ENCODE results near the gene JMJD8.

JMJD8 gene

DNA sequence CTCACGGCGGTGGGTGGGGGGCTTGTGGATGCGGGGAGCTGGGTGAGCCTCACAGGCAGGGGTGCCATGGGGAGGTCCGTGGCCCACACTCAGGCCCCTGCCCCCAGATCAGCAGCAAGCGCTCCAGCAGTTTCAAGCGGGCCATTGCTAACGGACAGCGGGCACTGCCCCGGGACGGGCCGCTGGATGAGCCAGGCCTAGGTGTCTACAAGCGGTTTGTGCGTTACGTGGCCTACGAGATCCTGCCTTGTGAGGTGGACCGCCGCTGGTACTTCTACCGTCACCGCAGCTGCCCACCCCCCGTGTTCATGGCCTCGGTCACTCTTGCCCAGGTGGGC lies 7.6 kb downstream of the JMJD8 start:
- H3K4me1 ChIP-seq = peaks cover 10% of the 10 kb centered on the region
- no peaks in the 10 kb centered on the region for H3K9me3 ChIP-seq
- no peak for DNase-seq
- TF ChIP-seq, protein P1, sequence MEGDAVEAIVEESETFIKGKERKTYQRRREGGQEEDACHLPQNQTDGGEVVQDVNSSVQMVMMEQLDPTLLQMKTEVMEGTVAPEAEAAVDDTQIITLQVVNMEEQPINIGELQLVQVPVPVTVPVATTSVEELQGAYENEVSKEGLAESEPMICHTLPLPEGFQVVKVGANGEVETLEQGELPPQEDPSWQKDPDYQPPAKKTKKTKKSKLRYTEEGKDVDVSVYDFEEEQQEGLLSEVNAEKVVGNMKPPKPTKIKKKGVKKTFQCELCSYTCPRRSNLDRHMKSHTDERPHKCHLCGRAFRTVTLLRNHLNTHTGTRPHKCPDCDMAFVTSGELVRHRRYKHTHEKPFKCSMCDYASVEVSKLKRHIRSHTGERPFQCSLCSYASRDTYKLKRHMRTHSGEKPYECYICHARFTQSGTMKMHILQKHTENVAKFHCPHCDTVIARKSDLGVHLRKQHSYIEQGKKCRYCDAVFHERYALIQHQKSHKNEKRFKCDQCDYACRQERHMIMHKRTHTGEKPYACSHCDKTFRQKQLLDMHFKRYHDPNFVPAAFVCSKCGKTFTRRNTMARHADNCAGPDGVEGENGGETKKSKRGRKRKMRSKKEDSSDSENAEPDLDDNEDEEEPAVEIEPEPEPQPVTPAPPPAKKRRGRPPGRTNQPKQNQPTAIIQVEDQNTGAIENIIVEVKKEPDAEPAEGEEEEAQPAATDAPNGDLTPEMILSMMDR (IDR thresholded peaks at IDR 0.05; ENCODE audit: low read depth, low read length) = no peak
- H3K4me3 ChIP-seq (ENCODE audit: low read depth, low read length) = no peak overlapping the region
- peaks cover 32% of the 10 kb centered on the region for H3K36me3 ChIP-seq
- no peaks in the 10 kb centered on the region for H3K27me3 ChIP-seq

DNA sequence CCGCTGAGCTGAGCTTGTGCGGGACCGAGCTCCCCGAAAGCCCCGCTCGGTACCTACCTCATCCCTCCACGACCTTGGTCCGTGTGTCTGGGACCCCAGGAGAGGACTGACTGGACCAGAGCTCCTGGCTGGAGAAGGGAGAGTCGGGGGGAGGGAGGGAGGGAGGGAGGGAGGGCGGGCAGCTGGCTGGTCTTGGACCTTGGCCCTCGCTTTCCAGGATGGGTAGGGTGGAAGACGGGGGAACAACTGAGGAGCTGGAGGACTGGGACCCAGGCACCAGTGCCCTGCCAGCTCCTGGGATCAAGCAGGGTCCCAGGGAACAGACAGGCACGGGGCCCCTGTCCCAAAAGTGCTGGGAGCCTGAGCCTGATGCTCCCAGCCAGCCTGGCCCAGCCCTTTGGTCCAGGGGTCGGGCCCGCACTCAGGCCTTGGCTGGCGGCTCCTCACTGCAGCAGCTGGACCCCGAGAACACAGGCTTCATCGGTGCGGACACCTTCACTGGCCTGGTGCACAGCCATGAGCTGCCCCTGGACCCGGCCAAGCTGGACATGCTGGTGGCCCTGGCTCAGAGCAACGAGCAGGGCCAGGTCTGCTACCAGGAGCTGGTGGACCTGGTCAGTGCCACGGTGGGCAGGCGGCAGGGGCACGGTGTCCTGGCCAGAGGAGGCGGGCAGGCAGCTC lies 8.1 kb downstream of the JMJD8 start:
- Histone ChIP-seq H3K36me3 (peaks cover 32% of the 10 kb centered on the region), H3K4me3 (ENCODE audit: low read depth, low read length) (no peak overlapping the region), H3K9me3 (no peaks in the 10 kb centered on the region), H3K27me3 (no peaks in the 10 kb centered on the region), H3K4me1 (peaks cover 7% of the 10 kb centered on the region)
- TF ChIP-seq, protein P1 (IDR thresholded peaks at IDR 0.05; ENCODE audit: low read depth, low read length) = no peak
- no peak for DNase-seq

DNA sequence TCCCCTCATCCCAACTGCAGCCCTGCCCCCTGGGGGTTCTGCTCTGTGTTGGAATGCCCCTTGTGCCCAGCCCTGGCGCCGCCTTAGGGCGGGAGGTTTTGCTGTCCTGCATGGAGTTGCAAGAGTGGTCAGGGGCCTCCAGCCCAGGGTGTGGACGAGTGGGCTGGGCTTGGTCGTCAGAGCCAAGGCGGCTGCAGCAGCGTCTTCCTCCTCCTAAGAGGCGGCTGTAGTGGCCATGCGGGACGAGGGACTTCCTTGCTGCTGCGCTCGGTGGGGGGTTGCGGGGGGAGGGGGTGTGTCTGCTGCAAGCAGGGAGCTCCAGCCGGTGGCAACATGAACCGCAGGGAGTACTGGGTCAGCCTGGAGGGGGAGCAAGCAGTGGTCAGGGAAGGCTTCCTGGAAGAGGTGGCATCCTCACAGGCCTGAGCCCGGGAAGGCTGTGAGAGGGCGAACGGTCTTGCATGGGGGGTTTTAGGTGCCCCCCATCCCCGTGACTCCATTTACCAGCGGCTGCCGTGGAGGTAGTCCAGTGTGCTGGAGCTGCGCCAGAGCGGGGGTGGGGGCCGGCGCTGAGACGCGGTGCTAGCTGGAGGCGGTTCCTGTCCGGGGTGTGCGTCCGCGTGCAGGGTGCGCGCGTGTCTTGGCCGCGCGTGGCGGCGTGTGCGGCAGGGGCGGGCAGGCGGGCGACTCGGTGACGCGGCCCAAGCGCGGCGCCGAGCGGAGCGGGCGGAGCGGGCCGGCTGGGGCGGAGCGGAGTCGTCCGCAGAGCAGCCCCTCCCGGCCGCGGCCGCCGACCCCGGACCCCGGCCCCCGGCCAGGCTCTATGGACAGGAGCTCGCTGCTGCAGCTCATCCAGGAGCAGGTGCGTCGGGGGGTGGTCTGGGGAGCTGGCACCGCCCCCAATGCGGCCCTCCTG lies 8.9 kb downstream of the JMJD8 start, which contains the start of gene RHBDL1:
Gene RHBDL1, plus strand, starts transcription at position 704 of the 916 bp plus-strand sequence. Its CDS starts 120 bp downstream, at position 824.
- TF ChIP-seq, protein P1 (IDR thresholded peaks at IDR 0.05; ENCODE audit: low read depth, low read length) = no peak
- H3K36me3 ChIP-seq = peaks cover 39% of the 10 kb centered on the region
- H3K9me3 ChIP-seq = no peaks in the 10 kb centered on the region
- peak; percentile 53 for DNase-seq
- H3K4me3 ChIP-seq (ENCODE audit: low read depth, low read length) = peak within 1 kb of the TSS; percentile 24; the same call in 1 of the 2 replicates
- H3K4me1 ChIP-seq = peaks cover 7% of the 10 kb centered on the region
- no peaks in the 10 kb centered on the region for H3K27me3 ChIP-seq

DNA sequence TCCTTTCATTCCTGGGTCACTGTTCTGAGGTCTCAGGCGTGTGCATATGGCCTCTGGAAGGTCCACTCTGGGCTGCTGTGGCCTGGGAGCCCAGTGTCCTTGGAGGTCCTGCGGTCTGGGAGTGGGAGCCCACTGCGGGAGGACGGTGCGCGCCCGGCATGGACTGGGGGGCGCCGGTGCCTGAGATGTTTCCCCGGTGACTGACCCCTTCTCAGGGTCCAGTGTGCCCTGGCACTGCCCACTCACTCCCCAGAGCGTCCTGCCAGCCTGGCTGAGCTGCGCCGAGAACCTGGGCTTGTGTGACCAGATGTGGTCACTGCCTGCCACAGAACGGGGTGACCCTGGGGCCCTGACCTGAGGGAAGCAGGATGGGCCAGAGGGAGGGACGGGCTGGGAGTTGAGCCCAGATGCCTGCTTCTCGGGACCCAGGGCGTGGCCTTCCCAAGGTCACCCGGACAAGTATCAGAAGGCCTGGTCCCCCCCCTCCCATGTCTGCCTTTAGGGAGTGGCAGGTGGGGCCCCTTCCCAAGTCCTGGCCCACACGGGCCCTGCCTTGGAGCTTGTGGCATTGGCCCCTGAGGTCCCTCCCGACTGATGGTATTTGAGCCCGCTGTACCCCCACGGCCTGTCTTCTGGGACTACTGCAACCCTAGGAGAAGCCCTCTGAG lies 9.8 kb downstream of the JMJD8 start:
- peaks cover 47% of the 10 kb centered on the region for H3K36me3 ChIP-seq
- H3K4me3 ChIP-seq (ENCODE audit: low read depth, low read length) = no peak overlapping the region
- no peak for DNase-seq
- H3K4me1 ChIP-seq = peaks cover 7% of the 10 kb centered on the region
- no peaks in the 10 kb centered on the region for H3K9me3 ChIP-seq
- TF ChIP-seq, protein P1 (IDR thresholded peaks at IDR 0.05; ENCODE audit: low read depth, low read length) = no peak
- no peaks in the 10 kb centered on the region for H3K27me3 ChIP-seq

DNA sequence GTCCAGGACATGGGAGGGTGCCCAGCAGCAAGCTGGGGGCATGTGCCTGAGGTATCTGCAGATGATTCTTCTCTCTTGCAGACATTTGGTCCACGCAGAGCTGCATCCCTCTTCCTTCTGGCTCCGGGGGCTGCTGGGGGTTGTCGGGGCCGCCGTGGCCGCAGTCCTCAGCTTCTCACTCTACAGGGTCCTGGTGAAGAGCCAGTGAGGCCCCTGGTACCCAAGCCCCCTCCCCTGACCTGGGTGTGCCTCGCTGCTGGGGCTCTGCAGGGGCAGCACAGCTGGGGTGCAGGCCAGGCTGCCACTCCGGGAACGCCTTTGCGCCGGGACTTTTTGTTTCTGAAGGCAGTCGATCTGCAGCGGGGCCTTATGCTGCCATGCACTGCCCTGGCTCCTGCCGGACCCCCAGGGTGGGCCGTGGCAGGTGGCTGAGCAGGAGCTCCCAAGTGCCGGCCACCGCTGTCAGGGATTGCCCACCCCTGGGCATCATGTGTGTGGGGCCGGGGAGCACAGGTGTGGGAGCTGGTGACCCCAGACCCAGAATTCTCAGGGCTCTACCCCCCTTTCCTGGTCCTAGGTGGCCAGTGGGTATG lies 10.6 kb downstream of the JMJD8 start:
- Histone ChIP-seq H3K9me3 (no peaks in the 10 kb centered on the region), H3K4me1 (0 out of 2 replicates have a peak, but pooled peaks cover 4% of the 10 kb centered on the region), H3K36me3 (peaks cover 54% of the 10 kb centered on the region), H3K27me3 (no peaks in the 10 kb centered on the region), H3K4me3 (ENCODE audit: low read depth, low read length) (no peak overlapping the region)
- TF ChIP-seq, protein P1 (IDR thresholded peaks at IDR 0.05; ENCODE audit: low read depth, low read length) = no peak
- DNase-seq = no peak
